Muscle layer of duodenum (tissue), 2 donors: Measurements from ENCODE around the gene SLC47A2.
"Not testable (repeated sequence)": the region's sequence is repeated elsewhere in the genome, so short reads cannot be mapped to it uniquely, and the experiment has no call there.

Experiments used
- H3K27ac ChIP-seq: one replicate; pipeline ENCODE4 v1.7.0; 2013; ENCODE audit warnings: mild to moderate bottlenecking, low read length
- H3K27me3 ChIP-seq: one replicate; pipeline ENCODE4 v1.7.0; 2013; ENCODE audit warnings: low read depth, mild to moderate bottlenecking, control low read depth, low read length
- H3K36me3 ChIP-seq, 2 donors: one replicate each; pipeline ENCODE4 v1.7.0; 2013; ENCODE audit warnings: low read length in 2 of 2, control low read depth in 1 of 2, mild to moderate bottlenecking in 1 of 2; ENCODE audit not compliant: insufficient read depth in 2 of 2, control insufficient read depth in 1 of 2
- H3K4me1 ChIP-seq, 2 donors: one replicate each; pipeline ENCODE4 v1.7.0; 2013; ENCODE audit warnings: low read length in 2 of 2, mild to moderate bottlenecking in 2 of 2, control low read depth in 1 of 2, moderate library complexity in 1 of 2; ENCODE audit not compliant: insufficient read depth in 2 of 2, control insufficient read depth in 1 of 2
- H3K4me3 ChIP-seq, 2 donors: one replicate each; pipeline ENCODE4 v1.7.0; 2013; ENCODE audit warnings: low read length in 2 of 2, low read depth in 1 of 2, mild to moderate bottlenecking in 1 of 2
- H3K9me3 ChIP-seq, 2 donors: one replicate each; pipeline ENCODE4 v1.7.0; 2013; ENCODE audit warnings: low read length in 2 of 2, control low read depth in 1 of 2, mild to moderate bottlenecking in 1 of 2; ENCODE audit not compliant: control insufficient read depth in 1 of 2
- donor health status: healthy.

SLC47A2 gene

DNA sequence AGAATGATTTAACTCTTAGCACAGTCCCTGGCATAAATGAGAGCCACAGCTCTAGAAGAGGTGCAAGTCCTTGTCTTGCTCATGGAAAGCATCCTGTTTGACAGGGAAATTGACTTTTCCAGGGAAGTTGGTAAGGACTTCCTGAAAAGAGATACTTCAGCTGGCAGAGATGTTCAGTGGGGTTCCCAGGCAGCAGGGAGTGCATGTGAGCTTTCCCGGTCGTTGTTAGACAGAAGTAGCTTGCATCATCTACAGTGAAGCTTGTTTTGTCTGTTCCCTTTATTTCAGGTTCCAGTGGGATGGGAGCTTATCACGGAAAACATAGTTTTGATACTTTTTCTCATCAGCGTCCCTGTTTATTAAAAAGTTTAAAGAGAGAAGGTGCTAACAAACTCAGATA is 45.0 kb downstream of the SLC47A2 start:
- Histone ChIP-seq H3K36me3 (peaks cover 7 to 16% of the 10 kb centered on the region in 2 donors), H3K9me3 (no peaks in the 10 kb centered on the region), H3K27me3 (no peaks in the 10 kb centered on the region), H3K4me3 (no peak overlapping the region), H3K4me1 (peaks cover 3 to 6% of the 10 kb centered on the region in 2 donors), H3K27ac (no peak overlapping the region)

DNA sequence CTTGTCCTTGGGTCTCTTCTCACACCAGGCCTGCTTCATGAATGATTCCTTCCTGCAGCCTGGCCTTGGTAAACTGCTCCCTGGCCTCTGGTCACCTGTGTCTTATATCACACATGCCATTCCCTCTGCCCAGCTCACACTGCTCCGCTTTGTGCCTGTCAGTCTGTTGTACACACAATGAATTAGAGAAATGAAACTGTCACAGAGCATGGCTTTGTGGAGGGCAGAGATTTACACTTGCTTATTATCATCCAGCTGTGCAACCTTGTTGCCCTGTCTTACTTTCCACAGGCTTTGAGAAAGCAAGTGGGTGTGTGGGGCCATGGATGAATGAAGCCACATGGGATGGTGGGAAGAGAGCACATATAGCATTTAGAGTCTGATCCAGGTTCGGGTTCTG is 45.5 kb downstream of the SLC47A2 start:
- H3K27me3 ChIP-seq, result no peaks in the 10 kb centered on the region
- H3K36me3 ChIP-seq, result peaks cover 9 to 14% of the 10 kb centered on the region in 2 donors
- H3K27ac ChIP-seq, result no peak overlapping the region
- no peaks in the 10 kb centered on the region for H3K9me3 ChIP-seq
- H3K4me1 ChIP-seq, result peaks cover 3 to 6% of the 10 kb centered on the region in 2 donors
- no peak overlapping the region for H3K4me3 ChIP-seq

DNA sequence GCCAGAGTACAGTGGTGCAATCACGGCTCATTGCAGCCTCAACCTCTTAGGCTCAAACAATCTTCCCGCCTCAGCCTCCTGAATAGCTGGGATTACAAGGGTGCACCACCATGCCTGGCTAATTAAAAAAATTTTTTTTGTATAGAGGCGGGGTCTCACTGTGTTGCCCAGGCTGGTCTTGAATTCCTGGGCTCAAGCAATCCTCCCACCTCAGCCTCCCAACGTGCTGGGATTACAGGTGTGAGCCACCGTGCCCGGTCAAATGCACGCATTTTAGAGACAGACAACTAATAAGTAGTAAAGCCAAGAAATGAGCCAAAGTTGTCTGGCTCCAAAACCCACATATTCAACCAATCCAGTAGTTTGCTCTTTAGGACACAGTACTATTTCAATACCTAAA is 46.7 kb downstream of the SLC47A2 start:
- H3K4me1 ChIP-seq, H3K27ac ChIP-seq, H3K27me3 ChIP-seq, H3K4me3 ChIP-seq, H3K9me3 ChIP-seq: not testable (repeated sequence)
- peaks cover 16 to 22% of the 10 kb centered on the region in 2 donors for H3K36me3 ChIP-seq

DNA sequence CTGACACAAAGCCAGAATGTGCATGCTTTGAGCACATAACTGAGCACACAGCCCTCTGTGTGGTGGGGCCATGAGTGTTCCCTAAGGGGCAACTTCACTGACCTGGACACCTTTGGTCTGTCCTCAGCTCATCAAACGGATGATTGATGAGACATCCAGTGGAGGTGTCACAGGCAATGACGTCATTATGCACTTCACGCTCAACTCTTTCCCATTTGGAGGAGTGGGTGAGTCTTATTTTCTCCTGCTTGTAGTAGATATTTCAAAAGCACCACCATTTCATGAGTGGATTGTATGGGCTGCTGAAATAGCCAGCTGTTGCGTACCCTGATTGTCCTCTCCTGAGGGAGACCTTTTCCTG is 51.6 kb downstream of the SLC47A2 start:
- peaks cover 37 to 42% of the 10 kb centered on the region in 2 donors for H3K36me3 ChIP-seq
- H3K9me3 ChIP-seq, result no peaks in the 10 kb centered on the region
- H3K4me3 ChIP-seq, result no peak overlapping the region
- H3K27me3 ChIP-seq, result no peaks in the 10 kb centered on the region
- H3K4me1 ChIP-seq, result no peaks in the 10 kb centered on the region
- H3K27ac ChIP-seq, result no peak overlapping the region

DNA sequence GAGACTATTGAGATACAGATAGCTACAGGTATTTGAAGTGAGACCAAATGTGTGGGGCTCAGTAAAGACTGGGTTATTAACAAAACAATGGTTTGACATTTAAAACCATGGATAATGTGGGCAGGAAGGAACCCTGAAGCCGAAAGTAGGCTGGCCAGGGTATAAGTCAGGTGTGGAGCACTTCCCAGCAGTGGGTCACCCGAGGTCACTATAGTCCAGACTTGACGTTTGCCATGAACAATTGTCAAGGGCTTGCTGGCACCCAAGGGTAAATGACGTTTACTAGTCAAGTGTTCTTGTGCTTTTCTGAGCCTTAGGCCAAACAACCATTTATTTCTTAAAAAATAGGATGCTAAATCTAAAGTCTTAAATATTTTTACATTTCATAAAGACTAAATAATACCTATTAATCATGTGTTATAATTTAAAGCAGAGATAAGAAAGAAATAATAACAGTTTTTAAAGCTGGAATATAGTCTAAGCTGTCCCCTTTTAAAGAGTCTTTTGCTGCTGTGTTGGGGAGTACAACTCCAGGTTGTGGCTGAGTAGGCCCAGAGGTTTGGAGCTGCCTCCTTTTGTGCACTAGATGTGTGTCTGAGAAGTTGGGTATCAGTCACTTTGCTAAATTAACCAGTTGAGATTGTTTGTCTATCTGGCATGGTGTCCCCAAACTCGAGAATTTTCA is 52.1 kb downstream of the SLC47A2 start:
- Histone ChIP-seq H3K27me3 (no peaks in the 10 kb centered on the region), H3K27ac (no peak overlapping the region), H3K4me3 (no peak overlapping the region), H3K9me3 (no peaks in the 10 kb centered on the region), H3K4me1 (no peaks in the 10 kb centered on the region), H3K36me3 (peaks cover 37 to 42% of the 10 kb centered on the region in 2 donors)

DNA sequence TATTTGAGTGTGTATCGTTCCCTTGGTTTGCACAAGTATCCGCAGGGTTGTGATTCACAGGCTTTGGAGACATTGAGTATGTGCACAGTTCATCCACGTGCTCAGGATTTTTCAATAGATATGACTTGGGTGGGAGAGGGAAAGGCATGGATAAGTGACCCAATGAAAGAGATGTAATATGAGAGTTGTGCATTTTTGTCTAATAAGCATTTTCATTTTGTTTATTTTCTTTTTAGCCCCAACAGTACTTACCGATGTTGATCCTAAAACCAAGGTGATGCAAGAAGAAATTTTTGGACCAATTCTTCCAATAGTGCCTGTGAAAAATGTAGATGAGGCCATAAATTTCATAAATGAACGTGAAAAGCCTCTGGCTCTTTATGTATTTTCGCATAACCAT is 53.3 kb downstream of the SLC47A2 start:
- Histone ChIP-seq H3K36me3 (peaks cover 37 to 42% of the 10 kb centered on the region in 2 donors), H3K27ac (no peak overlapping the region)

DNA sequence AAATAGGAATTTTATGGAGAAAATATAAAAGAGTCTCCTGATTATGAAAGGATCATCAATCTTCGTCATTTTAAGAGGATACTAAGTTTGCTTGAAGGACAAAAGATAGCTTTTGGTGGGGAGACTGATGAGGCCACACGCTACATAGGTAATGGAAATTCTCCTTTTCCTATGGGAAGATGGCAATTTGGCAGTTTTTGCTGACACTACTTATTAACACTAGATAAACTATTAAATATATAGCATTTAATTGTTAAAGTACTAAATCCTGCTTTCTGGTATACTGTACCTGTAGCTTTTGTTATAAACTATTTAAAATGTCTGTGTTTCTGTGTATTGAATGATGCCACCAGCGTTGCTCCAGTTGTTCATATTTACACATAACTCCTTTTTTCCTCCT is 55.3 kb downstream of the SLC47A2 start:
- no peaks in the 10 kb centered on the region for H3K9me3 ChIP-seq
- H3K27ac ChIP-seq, result no peak overlapping the region
- peaks cover 46 to 47% of the 10 kb centered on the region in 2 donors for H3K36me3 ChIP-seq
- no peaks in the 10 kb centered on the region for H3K27me3 ChIP-seq
- H3K4me1 ChIP-seq, result peaks cover 0 to 8% of the 10 kb centered on the region in 2 donors
- H3K4me3 ChIP-seq, result no peak overlapping the region

More for the DNA sequence above, 53.3 kb downstream of the SLC47A2 start:
- H3K9me3 ChIP-seq, result no peaks in the 10 kb centered on the region
- no peak overlapping the region for H3K4me3 ChIP-seq
- peaks cover 0 to under 1% of the 10 kb centered on the region in 2 donors for H3K4me1 ChIP-seq
- no peaks in the 10 kb centered on the region for H3K27me3 ChIP-seq

DNA sequence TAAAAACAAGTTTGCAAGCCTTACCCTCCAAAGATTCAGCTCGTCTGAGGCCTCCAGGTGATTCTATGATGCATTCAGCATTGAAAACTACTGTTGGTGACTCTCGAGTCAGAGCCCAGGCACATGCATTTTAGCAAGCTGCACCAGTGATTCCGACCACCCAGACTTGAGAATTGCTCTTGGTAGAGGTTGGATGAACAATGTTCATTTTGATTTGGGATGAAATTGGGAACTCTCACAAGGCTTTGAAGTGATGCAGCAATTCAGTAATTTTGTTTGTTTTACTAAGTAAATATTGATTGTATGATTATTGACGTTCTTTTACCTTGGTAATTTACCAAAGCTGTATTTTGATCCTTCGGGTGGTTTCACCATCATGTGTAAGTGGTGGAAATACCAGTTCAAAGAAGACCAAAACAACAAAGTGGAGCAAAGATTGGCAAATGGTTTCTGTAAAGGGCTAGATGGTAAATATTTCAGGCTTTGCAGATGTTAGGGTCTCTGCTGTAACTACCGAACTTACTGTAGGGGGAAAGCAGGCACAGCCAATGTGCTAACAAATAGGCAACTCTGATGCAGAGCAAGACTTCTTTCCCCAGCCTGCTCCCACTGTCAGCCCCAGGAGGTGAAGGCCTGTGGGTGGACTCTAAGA is 56.0 kb downstream of the SLC47A2 start:
- Histone ChIP-seq H3K36me3 (peaks cover 42 to 46% of the 10 kb centered on the region in 2 donors), H3K4me3 (no peak overlapping the region), H3K27ac (no peak overlapping the region), H3K27me3 (no peaks in the 10 kb centered on the region), H3K4me1 (peaks cover 0 to 8% of the 10 kb centered on the region in 2 donors), H3K9me3 (no peaks in the 10 kb centered on the region)

DNA sequence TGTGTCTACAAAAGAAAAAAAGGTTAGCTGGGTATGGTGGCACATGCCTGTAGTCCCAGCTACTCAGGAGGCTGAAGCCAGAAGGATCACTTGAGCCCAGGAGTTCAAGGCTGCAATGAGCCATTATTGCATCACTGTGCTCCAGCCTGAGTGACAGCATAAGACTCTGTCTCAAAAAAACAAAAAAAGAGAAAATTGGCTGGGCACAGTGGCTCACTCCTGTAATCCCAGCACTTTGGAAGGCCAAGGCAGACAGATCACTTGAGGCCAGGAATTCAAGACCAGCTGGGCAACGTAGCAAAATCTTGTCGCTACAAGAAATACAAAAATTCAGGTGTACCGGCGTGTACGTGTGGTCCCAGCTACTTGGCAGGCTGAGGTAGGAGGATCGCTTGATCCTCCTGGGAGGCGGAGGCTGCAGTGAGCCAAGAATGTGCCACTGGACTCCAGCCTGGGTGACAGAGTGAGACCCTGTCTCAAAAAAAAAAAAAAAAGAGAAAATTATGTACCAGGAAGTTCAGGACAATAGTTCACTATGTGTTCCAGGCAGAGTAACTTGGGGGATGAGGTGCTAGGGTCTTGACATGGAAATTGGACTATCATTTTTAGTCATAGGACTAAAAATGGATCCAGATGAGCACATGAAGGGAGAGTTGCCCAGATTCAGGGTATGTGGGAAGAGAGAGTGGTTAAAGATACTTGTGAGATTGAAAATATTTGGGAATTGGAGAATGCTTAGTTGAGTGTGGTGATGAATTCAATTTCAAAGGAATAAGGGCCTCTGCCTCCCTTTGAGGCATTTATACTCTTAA is 56.8 kb downstream of the SLC47A2 start:
- H3K4me1 ChIP-seq, result peaks cover 0 to 8% of the 10 kb centered on the region in 2 donors
- H3K27me3 ChIP-seq, result no peaks in the 10 kb centered on the region
- no peaks in the 10 kb centered on the region for H3K9me3 ChIP-seq
- H3K36me3 ChIP-seq, result peaks cover 42 to 46% of the 10 kb centered on the region in 2 donors
- no peak overlapping the region for H3K4me3 ChIP-seq
- no peak overlapping the region for H3K27ac ChIP-seq

DNA sequence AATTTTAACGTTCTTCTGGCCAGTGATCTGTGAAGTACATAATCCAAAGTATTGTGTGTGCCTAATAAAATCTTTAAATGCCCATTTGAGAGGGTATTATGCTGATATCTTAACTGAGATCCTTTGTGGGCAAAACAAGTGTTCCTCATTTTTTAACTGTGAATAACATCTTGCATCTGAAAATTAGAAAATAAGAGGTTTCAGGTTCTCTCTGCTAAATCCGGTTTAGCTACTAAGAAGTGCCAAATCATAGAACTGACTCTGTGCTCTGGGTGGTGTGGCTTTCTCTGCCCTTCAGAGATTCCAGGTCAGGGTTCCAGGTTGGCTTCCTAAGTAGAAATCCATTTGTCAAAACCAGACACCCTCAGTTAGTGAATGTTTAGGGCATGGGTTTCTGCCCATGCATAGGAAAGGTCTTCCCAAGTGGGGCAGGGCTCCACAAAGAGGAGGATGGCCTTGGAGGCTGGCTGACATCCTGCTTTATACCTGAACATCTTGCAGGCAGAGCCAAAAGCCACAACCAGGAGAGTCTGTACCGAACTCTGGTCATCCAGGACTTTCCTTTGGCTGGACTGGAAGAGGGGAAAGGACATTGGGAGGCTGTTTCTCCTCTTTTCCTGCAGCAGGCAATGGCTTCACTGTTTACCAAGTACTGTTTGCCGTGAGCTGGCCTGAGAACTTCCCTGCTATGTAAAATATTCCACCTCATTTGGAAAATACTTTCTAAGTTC is 59.4 kb downstream of the SLC47A2 start:
- peaks cover 26 to 29% of the 10 kb centered on the region in 2 donors for H3K36me3 ChIP-seq
- H3K27ac ChIP-seq, result no peak overlapping the region
- H3K4me1 ChIP-seq, result peaks cover 1 to 10% of the 10 kb centered on the region in 2 donors
- no peaks in the 10 kb centered on the region for H3K27me3 ChIP-seq
- H3K9me3 ChIP-seq, result no peaks in the 10 kb centered on the region
- H3K4me3 ChIP-seq, result no peak overlapping the region

DNA sequence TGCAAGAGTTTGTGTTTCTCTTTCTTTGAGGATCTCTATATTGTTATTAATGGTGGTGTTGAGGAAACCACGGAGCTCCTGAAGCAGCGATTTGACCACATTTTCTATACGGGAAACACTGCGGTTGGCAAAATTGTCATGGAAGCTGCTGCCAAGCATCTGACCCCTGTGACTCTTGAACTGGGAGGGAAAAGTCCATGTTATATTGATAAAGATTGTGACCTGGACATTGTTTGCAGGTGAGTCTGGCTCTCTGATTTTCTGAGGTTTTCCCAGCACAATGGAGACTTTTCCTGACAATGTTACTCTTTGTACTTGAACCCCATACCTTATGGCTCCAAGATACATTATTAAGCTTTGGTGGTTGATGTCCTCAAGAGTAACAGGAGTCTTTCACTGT is 60.0 kb downstream of the SLC47A2 start:
- no peaks in the 10 kb centered on the region for H3K27me3 ChIP-seq
- H3K27ac ChIP-seq, result no peak overlapping the region
- peaks cover 23 to 29% of the 10 kb centered on the region in 2 donors for H3K36me3 ChIP-seq
- no peaks in the 10 kb centered on the region for H3K9me3 ChIP-seq
- H3K4me1 ChIP-seq, result peaks cover 7 to 16% of the 10 kb centered on the region in 2 donors
- H3K4me3 ChIP-seq, result no peak overlapping the region
